Hepatocyte (in vitro differentiated cells): ENCODE data around the gene SF3B6. TPM values are rescaled to one million over a fixed set of nuclear protein-coding genes. Genes with fewer than 3 reads are reported as not detected.

Experiments
- DNase-seq: peaks from one replicate; pipeline ENCODE4 v3.0.0-alpha.2; 2016; ENCODE audit warnings: low spot score
- H2AFZ ChIP-seq: fragments of 200-600 bp; sonication (generic); 2 replicates; pipeline ENCODE4 v1.6.0; 2016; ENCODE audit warnings: antibody characterized with exemption, mild to moderate bottlenecking
- H3K27ac ChIP-seq: fragments of 200-600 bp; sonication (generic); 2 replicates; pipeline ENCODE4 v1.5.1; 2016; ENCODE audit warnings: mild to moderate bottlenecking
- H3K27me3 ChIP-seq: fragments of 200-600 bp; sonication (generic); 2 replicates; pipeline ENCODE4 v1.6.1; 2016
- H3K36me3 ChIP-seq: fragments of 200-600 bp; sonication (generic); replicated peaks from 2 replicates; pipeline ENCODE4 v1.5.1; 2016; ENCODE audit warnings: low read depth; ENCODE audit not compliant: insufficient read depth
- H3K4me1 ChIP-seq: fragments of 200-600 bp; sonication (generic); 2 replicates; pipeline ENCODE4 v1.5.1; 2016; ENCODE audit warnings: mild to moderate bottlenecking, moderate library complexity; ENCODE audit not compliant: insufficient read depth
- H3K4me2 ChIP-seq: fragments of 200-600 bp; sonication (generic); 2 replicates; pipeline ENCODE4 v1.6.0; 2016
- H3K4me3 ChIP-seq: fragments of 200-600 bp; sonication (generic); 2 replicates; pipeline ENCODE4 v1.5.1; 2016; ENCODE audit warnings: mild to moderate bottlenecking
- H3K79me2 ChIP-seq: fragments of 200-600 bp; sonication (generic); 2 replicates; pipeline ENCODE4 v1.6.0; 2017; ENCODE audit warnings: mild to moderate bottlenecking
- H3K9me2 ChIP-seq: fragments of 200-600 bp; sonication (generic); replicated peaks from 2 replicates; pipeline ENCODE4 v1.6.0; 2017; ENCODE audit warnings: mild to moderate bottlenecking; ENCODE audit not compliant: insufficient read depth
- H3K9me3 ChIP-seq: fragments of 200-600 bp; sonication (generic); 2 replicates; pipeline ENCODE4 v1.5.1; 2016; ENCODE audit warnings: low read depth, mild to moderate bottlenecking
- H4K20me1 ChIP-seq: fragments of 200-600 bp; sonication (generic); 2 replicates; pipeline ENCODE4 v1.6.0; 2016; ENCODE audit warnings: mild to moderate bottlenecking; ENCODE audit not compliant: insufficient read depth, poor library complexity, severe bottlenecking
- EZH2 ChIP-seq: fragments of 200-600 bp; sonication (generic); IDR thresholded peaks from 2 replicates; pipeline ENCODE4 v1.6.1; 2016; ENCODE audit warnings: antibody characterized with exemption, mild to moderate bottlenecking, borderline replicate concordance
- EZH2phosphoT487 ChIP-seq: fragments of 200-600 bp; sonication (generic); IDR thresholded peaks from one replicate; pipeline ENCODE4 v1.6.1; 2018; ENCODE audit warnings: antibody characterized with exemption, mild to moderate bottlenecking, low read depth, moderate library complexity; ENCODE audit not compliant: unreplicated experiment, severe bottlenecking
- WGBS: methylation state at CpG from one replicate; pipeline ENCODE4 v1.1.6; 2016; ENCODE audit warnings: low lambda C conversion rate; ENCODE audit errors: missing lambda C conversion rate; 5-methylcytosine and 5-hydroxymethylcytosine counted together
- polyA plus RNA-seq: library from polyadenylated mRNA; unstranded; fragments of >200 nt; fragmentation: Nextera tagmentation; extraction: Ambion mirVana; gene quantifications from 2 replicates; pipeline ENCODE4 v1.2.1, GENCODE V29; 2016
- total RNA-seq: library from RNA; depleted of rRNA; stranded (reverse); fragments of >200 nt; gene quantifications from 2 replicates; pipeline ENCODE4 v1.2.3, GENCODE V29; 2014
- TF ChIP-seq, protein P1 (sequence below): fragments of 200-600 bp; sonication (generic); IDR thresholded peaks from 2 replicates; pipeline ENCODE4 v1.5.1; 2016; ENCODE audit warnings: antibody characterized with exemption, mild to moderate bottlenecking; ENCODE audit not compliant: poor library complexity

SF3B6 gene
- total and polyA plus RNA-seq, 2 experiments from 2014 or later: 158 to 174 TPM

DNA sequence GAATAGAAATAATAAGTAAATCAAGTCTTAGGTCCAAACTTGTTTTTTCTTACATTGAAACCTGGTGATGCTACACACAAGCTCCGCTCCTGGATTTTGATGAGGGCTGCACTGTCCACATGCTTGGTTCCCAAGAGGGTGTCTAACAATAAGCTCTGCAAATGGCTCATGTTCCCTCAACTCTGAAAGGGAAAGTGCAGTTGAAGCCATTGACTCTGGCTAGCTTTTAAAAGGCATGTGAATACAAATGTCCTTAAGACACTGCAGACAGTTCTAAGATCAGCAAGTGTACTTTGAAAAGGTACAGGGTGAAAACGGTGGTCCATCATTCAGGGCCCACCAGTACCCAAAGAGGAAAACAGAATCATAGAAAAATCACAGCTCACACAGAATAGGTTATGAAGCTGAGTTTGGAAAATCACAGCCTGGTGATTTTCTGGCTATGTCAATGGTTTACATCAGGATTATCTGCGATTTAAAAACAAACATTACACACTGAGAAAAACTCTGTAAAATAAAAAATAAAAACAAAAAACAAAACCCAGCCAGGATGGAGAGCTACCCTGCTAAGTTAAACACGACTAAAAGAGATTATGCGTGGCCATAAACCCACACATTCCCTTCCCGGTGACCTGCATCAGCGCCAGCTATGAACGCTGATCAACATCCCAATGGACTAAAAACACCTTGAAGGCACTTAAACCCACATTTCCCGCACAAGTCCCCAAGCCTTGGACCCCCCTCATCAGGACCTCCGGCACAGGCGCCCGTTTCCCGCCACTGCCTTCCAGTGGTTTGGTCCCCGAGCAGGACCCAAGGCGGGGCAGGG is 46.5 kb upstream of the SF3B6 start:
- Histone ChIP-seq H3K27ac (peak overlapping the region; percentile 98), H3K4me1 (peaks cover 9% of the 10 kb centered on the region), H3K36me3 (no peaks in the 10 kb centered on the region), H4K20me1 (no peaks in the 10 kb centered on the region), H3K79me2 (peaks cover 12% of the 10 kb centered on the region), H3K4me2 (peak overlapping the region; percentile 85), H3K9me3 (no peaks in the 10 kb centered on the region), H2AFZ (peak overlapping the region; percentile 97), H3K27me3 (no peaks in the 10 kb centered on the region), H3K4me3 (peak overlapping the region; percentile 61), H3K9me2 (no peaks in the 10 kb centered on the region)
- no peak for DNase-seq
- WGBS: 17% methylated on average over 15 of the region's 15 CpGs
- no peak for TF ChIP-seq EZH2phosphoT487
- TF ChIP-seq EZH2: no peak
- TF ChIP-seq, protein P1, sequence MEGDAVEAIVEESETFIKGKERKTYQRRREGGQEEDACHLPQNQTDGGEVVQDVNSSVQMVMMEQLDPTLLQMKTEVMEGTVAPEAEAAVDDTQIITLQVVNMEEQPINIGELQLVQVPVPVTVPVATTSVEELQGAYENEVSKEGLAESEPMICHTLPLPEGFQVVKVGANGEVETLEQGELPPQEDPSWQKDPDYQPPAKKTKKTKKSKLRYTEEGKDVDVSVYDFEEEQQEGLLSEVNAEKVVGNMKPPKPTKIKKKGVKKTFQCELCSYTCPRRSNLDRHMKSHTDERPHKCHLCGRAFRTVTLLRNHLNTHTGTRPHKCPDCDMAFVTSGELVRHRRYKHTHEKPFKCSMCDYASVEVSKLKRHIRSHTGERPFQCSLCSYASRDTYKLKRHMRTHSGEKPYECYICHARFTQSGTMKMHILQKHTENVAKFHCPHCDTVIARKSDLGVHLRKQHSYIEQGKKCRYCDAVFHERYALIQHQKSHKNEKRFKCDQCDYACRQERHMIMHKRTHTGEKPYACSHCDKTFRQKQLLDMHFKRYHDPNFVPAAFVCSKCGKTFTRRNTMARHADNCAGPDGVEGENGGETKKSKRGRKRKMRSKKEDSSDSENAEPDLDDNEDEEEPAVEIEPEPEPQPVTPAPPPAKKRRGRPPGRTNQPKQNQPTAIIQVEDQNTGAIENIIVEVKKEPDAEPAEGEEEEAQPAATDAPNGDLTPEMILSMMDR: no peak

DNA sequence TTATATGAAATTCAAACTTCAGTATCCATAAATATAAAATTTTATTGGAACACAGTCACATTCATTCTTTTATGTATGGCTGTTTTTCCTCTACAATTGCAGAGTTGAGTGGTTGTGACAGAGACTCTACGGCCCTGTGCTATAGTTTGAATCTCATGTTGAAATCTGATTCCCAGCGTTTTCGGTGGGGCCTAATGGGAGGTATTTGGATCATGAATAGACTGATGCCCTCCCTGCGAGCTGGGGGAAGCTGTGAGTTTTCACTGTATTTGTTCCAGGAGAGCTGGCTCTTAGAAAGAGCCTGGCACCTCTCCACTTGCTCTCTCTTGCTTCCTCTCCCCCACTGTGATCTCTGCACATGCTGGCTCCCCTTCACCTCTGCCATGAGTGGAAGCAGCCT is 45.3 kb upstream of the SF3B6 start:
- DNase-seq: no peak

DNA sequence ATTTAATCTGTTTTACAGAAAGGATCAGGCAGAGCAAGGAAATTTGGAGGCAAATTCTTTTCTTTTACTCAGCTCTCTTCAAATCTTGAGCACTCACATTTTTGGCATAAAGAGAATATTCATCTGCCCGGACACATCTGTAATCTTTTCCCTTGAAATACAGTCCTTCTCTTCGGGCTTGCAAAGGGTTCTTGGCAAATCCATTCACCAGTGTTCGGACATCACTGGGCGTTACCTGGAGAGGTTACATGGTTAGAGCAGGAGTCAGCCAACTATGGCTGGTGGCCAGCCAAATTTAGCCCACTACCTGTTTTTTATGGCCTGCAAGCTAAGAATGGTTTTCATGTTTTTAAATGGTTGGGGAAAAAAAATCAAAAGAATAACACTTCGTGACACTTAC is 44.9 kb upstream of the SF3B6 start:
- peaks cover 9% of the 10 kb centered on the region for H3K4me1 ChIP-seq
- no peak overlapping the region for H2AFZ ChIP-seq
- no peak for DNase-seq

More for the DNA sequence above, 45.3 kb upstream of the SF3B6 start:
- 51% methylated on average over 4 of the region's 4 CpGs for WGBS
- Histone ChIP-seq H3K9me3 (no peaks in the 10 kb centered on the region), H3K27me3 (no peaks in the 10 kb centered on the region), H3K4me3 (no peak overlapping the region), H3K4me2 (no peak overlapping the region), H3K27ac (no peak overlapping the region), H4K20me1 (no peaks in the 10 kb centered on the region), H3K9me2 (no peaks in the 10 kb centered on the region), H2AFZ (no peak overlapping the region), H3K4me1 (peaks cover 9% of the 10 kb centered on the region), H3K79me2 (peaks cover 12% of the 10 kb centered on the region), H3K36me3 (no peaks in the 10 kb centered on the region)
- TF ChIP-seq EZH2phosphoT487 (no peak), EZH2 (no peak)
- TF ChIP-seq, protein P1: no peak

More for the DNA sequence above, 44.9 kb upstream of the SF3B6 start:
- no peaks in the 10 kb centered on the region for H3K36me3 ChIP-seq
- H3K9me3 ChIP-seq: no peaks in the 10 kb centered on the region
- WGBS: 73% methylated on average over 5 of the region's 5 CpGs
- TF ChIP-seq EZH2: no peak
- TF ChIP-seq EZH2phosphoT487: no peak
- TF ChIP-seq, protein P1: no peak
- H3K9me2 ChIP-seq: no peaks in the 10 kb centered on the region
- peak overlapping the region; percentile 47 for H3K27ac ChIP-seq
- no peaks in the 10 kb centered on the region for H3K27me3 ChIP-seq
- no peak overlapping the region for H3K4me3 ChIP-seq
- H3K4me2 ChIP-seq: no peak overlapping the region
- H4K20me1 ChIP-seq: no peaks in the 10 kb centered on the region
- peaks cover 12% of the 10 kb centered on the region for H3K79me2 ChIP-seq
